ENCODE results near the gene P2RX6.
"Not testable (repeated sequence)": the region's sequence is repeated elsewhere in the genome, so short reads cannot be mapped to it uniquely, and the experiment has no call there.

Gene P2RX6

GRCh38 chr22:21060363-21060762 lies 45.4 kb downstream of the P2RX6 start:
- not testable (repeated sequence) for DNase-seq

- DNase-seq: not testable (repeated sequence)
These were observed 46.8 kb downstream of the P2RX6 start for GRCh38 chr22:21061660-21062321.

DNA sequence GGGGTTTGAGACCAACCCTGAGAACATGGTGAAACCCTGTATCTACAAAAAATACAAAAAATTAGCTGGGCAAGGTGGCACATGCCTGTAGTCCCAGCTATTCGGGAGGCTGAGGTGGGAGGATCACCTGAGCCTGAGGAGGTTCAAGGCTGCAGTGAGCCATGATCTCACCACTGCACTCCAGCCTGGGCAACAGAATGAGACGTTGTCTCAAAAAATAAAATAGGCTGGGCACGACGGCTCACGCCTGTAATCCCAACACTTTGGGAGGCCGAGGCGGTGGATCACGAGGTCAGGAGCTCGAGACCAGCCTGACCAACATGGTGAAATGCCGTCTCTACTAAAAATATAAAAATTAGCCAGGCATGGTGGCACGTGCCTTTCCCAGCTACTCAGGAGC lies 49.5 kb downstream of the P2RX6 start:
- DNase-seq: not testable (repeated sequence)

DNA sequence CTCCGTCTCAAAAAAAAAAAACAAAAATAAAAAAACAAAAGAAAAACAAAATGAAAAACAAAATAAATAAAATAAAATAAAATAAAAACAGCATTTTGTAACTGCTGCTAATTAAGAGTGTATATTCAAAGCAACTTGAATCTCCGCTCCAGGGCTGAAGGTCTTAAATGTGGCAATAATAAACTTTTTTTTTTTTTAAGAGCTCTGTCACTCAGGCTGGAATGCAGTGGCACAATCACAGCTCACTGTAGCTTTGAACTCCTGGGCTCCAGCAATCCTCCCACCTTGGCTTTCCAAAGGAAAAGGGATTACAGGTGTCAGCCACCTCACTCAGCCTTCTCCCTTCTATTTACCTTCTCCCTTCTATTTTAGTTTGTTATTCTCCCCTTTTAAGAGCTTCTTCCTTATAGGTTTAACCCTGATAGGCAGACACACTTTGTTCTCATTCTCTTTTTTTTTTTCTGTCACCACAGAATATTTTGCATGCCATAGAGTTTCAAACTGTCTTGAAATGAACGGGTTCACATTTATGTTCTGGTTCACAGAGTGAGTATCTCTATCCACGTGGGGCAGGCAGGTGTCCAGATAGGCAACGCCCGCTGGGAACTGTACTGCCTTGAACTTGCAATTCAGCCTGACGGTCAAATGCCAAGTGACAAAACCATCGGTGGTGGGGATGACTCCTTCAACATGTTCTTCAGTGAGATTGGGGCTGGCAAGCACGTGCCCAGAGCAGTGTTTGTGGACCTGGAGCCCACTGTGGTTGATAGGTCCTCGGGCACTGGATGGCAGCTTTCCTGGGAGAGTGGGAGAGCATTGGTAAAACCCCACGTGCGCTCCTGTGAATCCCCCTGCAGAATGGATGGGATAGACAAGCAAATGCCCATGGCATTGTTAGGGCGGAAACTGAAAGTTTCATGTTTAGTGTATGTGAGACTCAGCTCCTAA lies 50.2 kb downstream of the P2RX6 start:
- DNase-seq: no peak

- no peak for DNase-seq
These were observed 52.3 kb downstream of the P2RX6 start for GRCh38 chr22:21067075-21067900.

DNA sequence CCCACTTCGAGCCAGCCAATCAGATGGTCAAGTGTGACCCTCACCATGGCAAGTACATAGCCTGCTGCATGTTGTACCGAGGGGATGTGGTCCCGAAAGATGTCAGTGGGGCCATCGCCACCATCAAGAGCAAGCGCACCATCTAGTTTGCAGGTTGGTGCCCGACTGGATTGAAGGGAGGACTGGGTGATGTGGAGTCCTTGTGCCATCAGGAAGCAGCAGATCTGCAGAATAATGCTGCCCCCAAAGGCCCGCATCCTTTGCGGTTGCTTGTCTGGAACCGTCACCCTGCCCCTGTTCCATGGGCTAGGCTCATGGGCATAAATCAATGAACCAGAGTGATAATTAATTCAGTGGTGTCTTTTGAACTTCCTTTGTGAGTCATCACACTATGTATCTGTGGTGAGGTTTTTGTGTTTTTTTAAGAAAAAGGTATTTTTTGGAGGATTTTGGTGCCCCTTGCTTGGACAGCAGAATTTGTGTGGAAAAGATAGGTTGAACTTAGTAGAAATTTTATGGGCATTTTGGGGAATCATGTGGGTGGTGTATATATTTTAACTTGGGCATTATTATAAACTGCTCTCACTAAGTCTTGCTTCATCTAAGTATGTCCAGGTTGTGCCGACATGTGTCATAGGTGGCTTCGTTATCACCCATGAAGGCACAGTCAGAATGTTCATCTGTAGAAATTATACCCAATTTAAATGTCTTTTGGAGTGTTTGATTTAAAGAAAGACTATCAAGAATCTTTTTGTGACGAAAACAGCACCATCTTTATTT lies 53.1 kb downstream of the P2RX6 start:
- no peak for DNase-seq

DNA sequence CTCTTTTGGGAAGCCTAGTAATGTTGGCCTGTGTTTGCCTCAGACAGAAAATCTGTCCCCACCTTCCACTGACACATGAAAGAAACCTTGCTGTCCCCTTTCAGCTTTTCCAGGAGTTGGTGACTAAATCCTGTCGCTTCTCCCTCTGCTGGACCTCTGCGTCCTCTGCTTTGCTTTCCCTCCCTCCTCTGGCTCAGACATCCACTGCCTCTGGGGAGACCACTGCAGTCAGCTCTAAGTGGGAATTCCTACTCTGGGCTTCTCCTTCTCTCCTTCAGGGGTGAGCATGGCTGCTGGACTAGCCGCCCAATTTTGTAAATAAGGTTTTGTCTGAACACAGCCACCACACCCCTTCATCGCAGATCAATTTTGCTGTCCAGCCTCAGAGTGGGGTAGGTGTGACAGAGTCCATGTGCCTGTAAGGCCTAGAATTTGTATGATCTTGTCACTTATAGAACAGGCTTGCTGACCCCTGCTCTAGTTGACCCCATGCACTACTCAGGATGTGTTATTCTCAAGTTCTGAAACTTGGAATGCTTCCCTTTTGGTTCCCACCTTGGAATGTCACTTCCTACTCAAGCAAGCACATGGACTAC lies 53.8 kb downstream of the P2RX6 start:
- no peak for DNase-seq

DNA sequence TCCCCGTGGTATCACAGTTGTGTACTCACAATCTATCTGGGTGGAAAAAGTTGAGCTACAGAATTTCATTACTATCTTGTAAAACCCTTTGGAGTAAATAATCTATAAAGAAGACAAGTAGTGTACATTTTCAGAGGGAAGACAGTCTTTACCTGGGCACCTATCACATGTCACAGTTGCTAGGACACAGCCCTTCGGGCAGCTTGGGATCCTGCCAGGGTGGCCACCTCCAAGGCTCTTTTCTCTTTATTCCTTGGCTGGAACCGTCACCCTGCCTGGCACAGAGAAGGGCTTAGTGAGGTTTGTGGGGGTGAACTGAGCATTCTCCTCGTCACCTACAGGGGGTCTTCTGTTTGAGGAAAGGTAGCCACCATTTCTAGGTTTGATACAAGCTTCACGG lies 54.4 kb downstream of the P2RX6 start:
- DNase-seq: no peak

GRCh38 chr22:21070690-21071615 lies 56.0 kb downstream of the P2RX6 start:
- DNase-seq: no peak

DNA sequence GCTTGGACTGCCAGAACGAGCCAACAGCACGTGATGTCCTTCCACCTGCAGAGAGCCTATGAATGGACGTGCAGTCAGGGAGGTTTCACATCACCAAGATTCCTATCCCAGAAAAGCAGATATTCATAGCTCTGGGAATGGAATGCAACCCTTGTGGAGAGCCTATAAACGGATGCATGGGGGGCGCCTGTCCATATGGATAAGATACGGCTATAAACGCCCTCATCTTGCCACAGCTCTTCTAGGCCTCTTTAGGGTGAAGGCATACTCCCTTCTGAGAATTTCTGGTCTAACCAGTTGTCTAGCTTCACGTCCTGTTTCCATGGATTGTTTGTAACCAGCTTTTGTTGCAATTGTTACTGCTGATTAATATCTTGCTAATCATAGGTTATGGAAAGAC lies 56.8 kb downstream of the P2RX6 start:
- not testable (repeated sequence) for DNase-seq

DNA sequence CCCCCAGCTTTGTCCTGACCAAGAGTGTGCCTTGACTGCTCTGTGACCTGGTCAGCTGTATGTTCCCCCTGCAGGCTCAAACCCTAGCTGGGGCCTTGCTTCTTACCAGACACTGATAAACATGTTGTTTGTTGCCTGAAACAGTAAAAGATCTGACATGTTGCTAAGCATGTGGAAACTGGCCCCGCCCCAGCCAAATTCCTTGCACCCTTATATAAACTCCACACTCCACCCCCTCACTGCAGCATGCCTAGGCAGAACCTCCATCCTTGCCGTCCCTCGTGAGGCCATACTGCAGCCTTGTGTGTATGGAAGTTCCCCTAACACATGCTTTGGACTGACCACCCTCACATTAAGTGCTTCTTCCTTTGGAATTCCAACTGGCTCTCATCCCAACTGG lies 58.1 kb downstream of the P2RX6 start:
- no peak for DNase-seq

- DNase-seq: no peak
These were observed 58.5 kb downstream of the P2RX6 start for GRCh38 chr22:21073482-21073881.

DNA sequence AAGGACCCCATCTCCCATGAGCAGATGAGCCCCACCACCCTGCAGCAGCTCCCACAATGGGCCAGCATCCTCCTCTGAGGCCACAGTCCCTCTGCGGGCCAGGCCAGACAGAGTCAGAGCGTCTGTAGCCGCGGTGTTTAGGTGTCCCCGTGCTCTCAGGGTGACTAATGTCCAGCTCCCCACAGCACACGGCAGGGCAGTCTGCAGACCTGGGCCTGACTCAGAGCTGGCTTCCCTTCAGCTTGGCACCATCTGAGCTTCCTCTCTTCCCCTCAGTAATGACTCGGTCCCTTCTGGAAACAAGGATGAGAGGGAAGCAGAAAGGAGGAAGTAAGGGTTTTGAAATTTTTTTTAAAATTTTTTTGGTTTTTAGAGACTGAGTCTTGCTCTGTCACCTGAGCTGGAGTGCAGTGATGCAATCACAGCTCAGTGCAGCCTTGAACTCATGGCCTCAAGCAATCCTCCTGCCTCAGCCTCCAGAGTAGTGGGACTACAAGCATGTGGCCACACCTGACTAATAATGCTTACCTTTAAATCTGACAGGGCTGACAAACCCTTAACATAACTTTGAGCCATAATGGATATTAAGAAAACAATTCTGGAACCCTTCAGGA lies 59.2 kb downstream of the P2RX6 start:
- DNase-seq: no peak

DNA sequence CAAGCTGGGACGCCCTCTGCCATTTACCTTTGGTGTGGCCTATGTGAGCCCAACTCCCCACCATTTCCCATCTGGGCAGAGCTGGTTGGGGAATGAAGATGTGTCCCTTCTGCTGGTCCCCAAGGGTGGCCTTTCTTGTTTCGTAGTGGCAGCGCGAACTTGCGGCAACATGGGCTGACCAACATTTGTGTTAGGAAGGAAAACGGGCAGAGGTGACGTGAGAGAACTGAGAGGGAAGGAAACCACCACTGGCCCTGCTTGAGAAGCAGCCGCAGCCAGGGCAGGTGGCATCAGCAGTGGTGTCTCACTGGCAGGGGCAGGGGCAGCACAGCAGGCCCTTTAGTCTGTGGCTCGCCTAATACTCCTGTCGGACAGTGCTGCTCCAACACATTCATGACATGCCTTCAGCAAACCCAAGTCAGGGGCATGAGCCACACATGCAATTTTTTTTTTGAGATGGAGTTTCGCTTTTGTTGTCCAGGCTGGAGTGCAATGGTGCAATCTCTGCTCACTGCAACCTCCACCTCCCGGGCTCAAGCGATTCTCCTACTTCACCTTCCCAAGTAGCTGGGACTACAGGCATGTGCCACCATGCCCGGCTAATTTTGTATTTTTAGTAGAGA lies 60.7 kb downstream of the P2RX6 start:
- no peak for DNase-seq

DNA sequence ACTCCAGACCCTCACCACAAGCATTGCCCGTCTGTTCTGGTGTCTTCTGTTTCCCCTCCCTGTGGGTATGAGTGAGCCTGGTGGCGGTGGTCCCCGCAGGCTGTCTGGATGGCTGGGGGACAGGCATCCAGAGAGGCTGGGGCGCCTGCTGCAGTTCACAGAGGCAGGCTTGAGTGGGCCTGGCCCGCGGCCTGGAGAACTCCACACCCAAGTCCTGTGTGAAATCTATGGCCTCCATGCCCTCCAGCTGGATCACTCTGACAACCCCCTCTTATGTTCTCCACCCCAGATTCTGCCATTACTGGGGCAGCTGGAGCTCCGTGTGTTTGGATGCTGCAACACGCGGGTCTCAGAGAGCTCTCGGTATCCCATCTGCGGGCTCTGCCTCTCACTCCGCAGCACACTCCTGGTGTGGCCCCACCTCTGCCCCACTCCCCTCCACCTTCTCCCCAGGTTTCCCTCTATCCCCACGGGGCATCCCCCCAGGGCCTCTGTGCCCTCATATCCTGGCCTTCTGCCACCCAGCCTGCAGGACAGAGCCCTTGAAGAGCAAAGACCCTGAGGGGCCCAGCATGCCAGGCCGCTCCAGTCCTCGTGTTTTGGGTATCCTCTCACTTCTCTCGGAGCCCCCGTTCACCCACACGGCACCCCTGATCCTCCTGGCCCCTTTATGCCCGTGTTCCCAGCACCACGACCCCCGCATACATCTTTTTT lies 62.1 kb downstream of the P2RX6 start:
- DNase-seq: no peak
